Measurements from ENCODE around the gene TRAF7. TPM values are rescaled to one million over a fixed set of nuclear protein-coding genes. Genes with fewer than 3 reads are reported as not detected.

The TRAF7 gene
- total and polyA plus RNA-seq, 2 of the 8 experiments (the other 6 are each of a cell fraction or from before 2014, with no cell fraction given) = 96.8 to 148 TPM

- Histone ChIP-seq H3K79me1 (ENCODE audit: low read depth, low read length) (no peaks in the 10 kb centered on the region), H3K9me3 (ENCODE audit: insufficient read depth in 2 of 2, low read depth in 1 of 2, low read length in 1 of 2) (no peaks in the 10 kb centered on the region), H3K9ac (replicated peaks in 1 of 4; ENCODE audit: extremely low read depth in 1 of 4, low read depth in 3 of 4, low read length in 3 of 4) (no peak overlapping the region), H3K4me3 (ENCODE audit: extremely low read depth in 1 of 4, insufficient read depth in 2 of 4, low read depth in 3 of 4, low read length in 4 of 4) (peak overlapping the region in 1 of 4 experiments; percentile 26; a peak in 2 of 8 replicates), H2BK5ac (ENCODE audit: low read depth, low read length) (no peak overlapping the region), H3K18ac (ENCODE audit: extremely low read depth, low read length) (no peak overlapping the region), H4K5ac (ENCODE audit: insufficient read length, low read depth, low read length) (no peak overlapping the region), H2BK120ac (replicated peaks; ENCODE audit: low read depth, low read length) (no peak overlapping the region), H3K14ac (ENCODE audit: insufficient read length) (no peak overlapping the region), H3K23ac (ENCODE audit: insufficient read length) (no peak overlapping the region), H3K36me3 (ENCODE audit: control insufficient read depth in 2 of 4, insufficient read depth in 4 of 4, low read length in 3 of 4) (peaks cover 11 to 37% (median 20%) of the 10 kb centered on the region in 4 experiments; a peak in 7 of 8 replicates), H2AK5ac (ENCODE audit: low read depth, low read length) (no peak overlapping the region), H3K79me2 (ENCODE audit: control insufficient read depth in 1 of 2, insufficient read depth in 2 of 2, low read length in 2 of 2) (no peaks in the 10 kb centered on the region), H2BK12ac (ENCODE audit: low read depth, low read length) (no peak overlapping the region), H2AFZ (ENCODE audit: low read length) (no peak overlapping the region), H3K56ac (replicated peaks; ENCODE audit: insufficient read length, low read depth, low read length) (no peak overlapping the region), H4K20me1 (replicated peaks in 1 of 2; ENCODE audit: control insufficient read depth in 1 of 2, insufficient read depth in 2 of 2, low read length in 2 of 2) (peaks cover 2 to 16% of the 10 kb centered on the region in 2 experiments), H4K8ac (ENCODE audit: extremely low read depth, insufficient read depth, low read length) (no peak overlapping the region), H3K27me3 (replicated peaks in 1 of 4; ENCODE audit: control insufficient read depth in 3 of 4, extremely low read depth in 1 of 4, insufficient read depth in 3 of 4, low read length in 3 of 4) (no peaks in the 10 kb centered on the region; a peak in 1 of 7 replicates), H3K4me2 (ENCODE audit: insufficient read depth in 1 of 2, low read depth in 2 of 2, low read length in 2 of 2) (peak overlapping the region; percentile 28 to 38; a peak in 2 of 4 replicates), H3K4ac (replicated peaks; ENCODE audit: insufficient read length, low read depth, low read length) (no peak overlapping the region), H2BK20ac (ENCODE audit: low read length) (no peak overlapping the region), H3K4me1 (replicated peaks in 1 of 4; ENCODE audit: control insufficient read depth in 3 of 4, insufficient read depth in 4 of 4, low read length in 3 of 4) (peaks cover 0 to 7% (median 2%) of the 10 kb centered on the region in 4 experiments; a peak in 4 of 7 replicates), H2BK15ac (ENCODE audit: low read length) (no peak overlapping the region), H3K27ac (ENCODE audit: low read depth, low read length) (no peak overlapping the region), H4K91ac (replicated peaks; ENCODE audit: insufficient read length, low read length) (no peak overlapping the region), H3K23me2 (ENCODE audit: low read depth, low read length) (peaks cover 2% of the 10 kb centered on the region; the same call in 1 of the 2 replicates)
- ChIA-PET POLR2A (ENCODE audit: partially characterized antibody) (interaction anchor here (0.8 to 1.8 kb wide), 2 partner anchors 73 to 107 kb away, joined by 3 to 5 read pairs; partner anchors contain the start of gene ECI1), CTCF (ENCODE audit: partially characterized antibody) (no interaction called here)
- no peak for DNase-seq (ENCODE audit: low read depth in 1 of 2, low spot score in 2 of 2)
- 80% methylated on average over 3 of the region's 50 CpGs; no CpG with 5 or more reads in 1 of the 2 experiments for WGBS, 2 experiments (ENCODE audit: extremely low coverage in 1 of 2, insufficient coverage in 1 of 2, insufficient read length in 1 of 2, insufficient replicate concordance in 2 of 2, low coverage in 1 of 2, low lambda C conversion rate in 2 of 2, missing lambda C conversion rate in 1 of 2)
- FAIRE-seq = no peak
- TF ChIP-seq ASH2L (IDR thresholded peaks at IDR 0.05; ENCODE audit: low read length) (no peak), SP1 (IDR thresholded peaks at IDR 0.05; ENCODE audit: low read depth, low read length) (no peak), POLR2AphosphoS5 (IDR thresholded peaks at IDR 0.05; ENCODE audit: low read depth, low read length) (no peak), FOSL1 (IDR thresholded peaks at IDR 0.05; ENCODE audit: insufficient read depth, low read depth, low read length) (no peak), YY1 (IDR thresholded peaks at IDR 0.05; ENCODE audit: low read depth, low read length) (no peak), CHD1 (IDR thresholded peaks at IDR 0.05; ENCODE audit: low read depth, low read length) (no peak), RXRA (IDR thresholded peaks at IDR 0.05; ENCODE audit: insufficient read depth, low read depth, low read length) (no peak), POLR2A (IDR thresholded peaks at IDR 0.05; ENCODE audit: control extremely low read depth in 1 of 2, low read depth in 2 of 2, low read length in 2 of 2) (no peak), BRCA1 (IDR thresholded peaks at IDR 0.05; ENCODE audit: low read depth, low read length) (no peak), NRF1 (IDR thresholded peaks at IDR 0.05; ENCODE audit: low read depth, low read length) (no peak), ATF2 (IDR thresholded peaks at IDR 0.05; ENCODE audit: low read length) (no peak), KDM4A (IDR thresholded peaks at IDR 0.05; ENCODE audit: low read depth, low read length, severe bottlenecking) (no peak), TBP (IDR thresholded peaks at IDR 0.05; ENCODE audit: low read depth, low read length) (no peak), KDM5A (IDR thresholded peaks at IDR 0.05; ENCODE audit: low read length) (no peak)
Observed at GRCh38 chr16:2179107-2179501, 23.5 kb downstream of the TRAF7 start.
